GM12891 (cell line): Measurements from ENCODE around the gene MICALL2.

ENCODE experiments used
- POLR2A ChIP-seq: IDR thresholded peaks from 2 replicates; pipeline ENCODE4 v1.6.1; 2011; ENCODE audit warnings: low read depth, low read length, control low read depth
- POLR2AphosphoS5 ChIP-seq: IDR thresholded peaks from 2 replicates; pipeline ENCODE4 v1.6.1; 2011; ENCODE audit warnings: low read depth, low read length, control low read depth
- SPI1 ChIP-seq: IDR thresholded peaks from 2 replicates; pipeline ENCODE4 v1.6.1; 2011; ENCODE audit warnings: low read depth, low read length, control low read depth
- TAF1 ChIP-seq: IDR thresholded peaks from 2 replicates; pipeline ENCODE4 v1.6.1; 2011; ENCODE audit warnings: low read depth, low read length, control low read depth

- no peak for TF ChIP-seq POLR2A
- TF ChIP-seq POLR2AphosphoS5 = no peak
- TF ChIP-seq TAF1 = no peak
- no peak for TF ChIP-seq SPI1
Observed at GRCh38 chr7:1454542-1454941, 4.7 kb downstream of the MICALL2 start.
